Mesenchymal stem cell (in vitro differentiated cells and primary cell): ENCODE results near the gene TAF15.
A peak's percentile ranks its signal among the peaks of the same experiment; 100 is the strongest.

Experiments
- DNase-seq: peaks from one replicate; pipeline ENCODE4 v3.0.0-alpha.2; 2013
- H2AFZ ChIP-seq: one replicate; pipeline ENCODE4 v1.6.1; 2013; ENCODE audit warnings: low read depth, mild to moderate bottlenecking, control low read depth, inconsistent platforms, low read length, moderate library complexity
- H2AK5ac ChIP-seq: 2 replicates; pipeline ENCODE4 v1.6.1; 2013; ENCODE audit warnings: low read length, moderate library complexity, mild to moderate bottlenecking, inconsistent platforms; ENCODE audit not compliant: severe bottlenecking
- H2BK120ac ChIP-seq: one replicate; pipeline ENCODE4 v1.6.1; 2013; ENCODE audit warnings: low read depth, mild to moderate bottlenecking, inconsistent platforms, low read length, moderate library complexity
- H2BK12ac ChIP-seq, 2 experiments: one replicate each; pipeline ENCODE4 v1.6.1; 2013; ENCODE audit warnings: inconsistent platforms in 2 of 2, low read length in 2 of 2, mild to moderate bottlenecking in 2 of 2, moderate library complexity in 2 of 2, control low read depth in 1 of 2
- H2BK15ac ChIP-seq: one replicate; pipeline ENCODE4 v1.6.1; 2013; ENCODE audit warnings: mild to moderate bottlenecking, low read depth, inconsistent platforms; ENCODE audit not compliant: poor library complexity, severe bottlenecking
- H2BK5ac ChIP-seq: 2 replicates; pipeline ENCODE4 v1.6.1; 2013; ENCODE audit warnings: low read depth, mild to moderate bottlenecking, low read length, control low read depth, inconsistent platforms; ENCODE audit not compliant: poor library complexity, severe bottlenecking
- H3K14ac ChIP-seq, 2 experiments: one replicate each; pipeline ENCODE4 v1.6.1; 2013; ENCODE audit warnings: inconsistent platforms in 2 of 2, low read length in 2 of 2, control low read depth in 1 of 2, mild to moderate bottlenecking in 1 of 2, moderate library complexity in 1 of 2
- H3K18ac ChIP-seq, 2 experiments: one replicate each; pipeline ENCODE4 v1.6.1; 2013; ENCODE audit warnings: inconsistent platforms in 2 of 2, low read length in 2 of 2, control low read depth in 1 of 2, low read depth in 1 of 2, mild to moderate bottlenecking in 1 of 2
- H3K23ac ChIP-seq, 2 experiments: one replicate each; pipeline ENCODE4 v1.6.1; 2013; ENCODE audit warnings: inconsistent platforms in 2 of 2, low read length in 2 of 2, mild to moderate bottlenecking in 2 of 2, moderate library complexity in 2 of 2, control low read depth in 1 of 2
- H3K27ac ChIP-seq: 2 replicates; pipeline ENCODE4 v1.5.1; 2013; ENCODE audit warnings: mild to moderate bottlenecking, moderate library complexity, low read length, control low read depth, inconsistent platforms; ENCODE audit not compliant: poor library complexity, severe bottlenecking
- H3K27me3 ChIP-seq, 2 experiments: 2 replicates each; pipeline versions ENCODE4 v1.6.1 to v1.7.0; 2013; ENCODE audit warnings: low read length in 2 of 2, mild to moderate bottlenecking in 2 of 2, moderate library complexity in 2 of 2, control low read depth in 1 of 2, inconsistent platforms in 1 of 2; ENCODE audit not compliant: control insufficient read depth in 1 of 2, insufficient read depth in 1 of 2
- H3K36me3 ChIP-seq, 2 experiments: 2 replicates each; pipeline versions ENCODE4 v1.6.1 to v1.7.0; 2013; ENCODE audit warnings: low read length in 2 of 2, control low read depth in 1 of 2, inconsistent platforms in 1 of 2, low read depth in 1 of 2, mild to moderate bottlenecking in 1 of 2; ENCODE audit not compliant: insufficient read depth in 2 of 2, control insufficient read depth in 1 of 2
- H3K4ac ChIP-seq, 2 experiments: one replicate each; pipeline ENCODE4 v1.6.1; 2013; ENCODE audit warnings: inconsistent platforms in 2 of 2, low read length in 2 of 2, mild to moderate bottlenecking in 2 of 2, moderate library complexity in 2 of 2, control low read depth in 1 of 2, low read depth in 1 of 2
- H3K4me1 ChIP-seq: 2 replicates; pipeline ENCODE4 v1.6.1; 2013; ENCODE audit warnings: low read depth, low read length, control low read depth; ENCODE audit not compliant: control insufficient read depth, insufficient read depth
- H3K4me2 ChIP-seq: 2 replicates; pipeline ENCODE4 v1.6.1; 2013; ENCODE audit warnings: low read length, mild to moderate bottlenecking, inconsistent platforms; ENCODE audit not compliant: poor library complexity, severe bottlenecking
- H3K4me3 ChIP-seq, 2 experiments: 2 replicates each; pipeline versions ENCODE4 v1.5.1 to v1.7.0; 2013; ENCODE audit warnings: low read length in 2 of 2, mild to moderate bottlenecking in 2 of 2, control low read depth in 1 of 2, low read depth in 1 of 2; ENCODE audit not compliant: insufficient read depth in 1 of 2
- H3K79me1 ChIP-seq: replicated peaks from 2 replicates; pipeline ENCODE4 v1.6.1; 2013; ENCODE audit warnings: mild to moderate bottlenecking, control low read depth, low read length, inconsistent platforms; ENCODE audit not compliant: poor library complexity, severe bottlenecking
- H3K9ac ChIP-seq: 2 replicates; pipeline ENCODE4 v1.7.0; 2013; ENCODE audit warnings: mild to moderate bottlenecking, low read length, moderate library complexity
- H3K9me3 ChIP-seq: 2 replicates; pipeline ENCODE4 v1.7.0; 2013; ENCODE audit warnings: mild to moderate bottlenecking, low read length; ENCODE audit not compliant: control insufficient read depth
- H4K8ac ChIP-seq: one replicate; pipeline ENCODE4 v1.6.1; 2013; ENCODE audit warnings: inconsistent platforms, mild to moderate bottlenecking, low read length, moderate library complexity
- H4K91ac ChIP-seq: one replicate; pipeline ENCODE4 v1.6.1; 2013; ENCODE audit warnings: mild to moderate bottlenecking, low read length, inconsistent platforms
- WGBS: methylation state at CpG from one replicate; pipeline ENCODE4 v1.1.7; 2013; ENCODE audit warnings: mixed read lengths; 5-methylcytosine and 5-hydroxymethylcytosine counted together

The TAF15 gene

GRCh38 chr17:35856603-35857002 lies 47.3 kb downstream of the TAF15 start:
- H2AFZ ChIP-seq, result no peak overlapping the region
- peaks cover 3% of the 10 kb centered on the region for H3K79me1 ChIP-seq
- H2AK5ac ChIP-seq, result no peak overlapping the region
- no peaks in the 10 kb centered on the region for H3K4me1 ChIP-seq
- H3K4ac ChIP-seq, result no peak overlapping the region
- H3K4me2 ChIP-seq, result no peak overlapping the region
- H4K91ac ChIP-seq, result no peak overlapping the region
- no peak overlapping the region for H3K14ac ChIP-seq
- no peak overlapping the region for H4K8ac ChIP-seq
- H2BK120ac ChIP-seq, result no peak overlapping the region
- 100% methylated on average over 2 of the region's 2 CpGs for WGBS
- H3K27me3 ChIP-seq, result no peaks in the 10 kb centered on the region
- no peak overlapping the region for H2BK15ac ChIP-seq
- no peak overlapping the region for H2BK5ac ChIP-seq
- no peak overlapping the region for H3K18ac ChIP-seq
- no peak overlapping the region for H3K27ac ChIP-seq
- no peak overlapping the region for H3K4me3 ChIP-seq
- peaks cover 15 to 33% of the 10 kb centered on the region in 2 experiments for H3K36me3 ChIP-seq
- H3K9ac ChIP-seq, result no peak overlapping the region
- no peak for DNase-seq
- no peak overlapping the region for H3K23ac ChIP-seq
- no peak overlapping the region for H2BK12ac ChIP-seq
- H3K9me3 ChIP-seq, result no peaks in the 10 kb centered on the region

- H3K23ac ChIP-seq, result no peak overlapping the region
- no peak overlapping the region for H4K91ac ChIP-seq
- DNase-seq, result no peak
- no peak overlapping the region for H2AK5ac ChIP-seq
- no peak overlapping the region for H3K14ac ChIP-seq
- H2BK5ac ChIP-seq, result no peak overlapping the region
- H3K9me3 ChIP-seq, result no peaks in the 10 kb centered on the region
- WGBS, result 98% methylated on average over 5 of the region's 7 CpGs
- H3K4ac ChIP-seq, result no peak overlapping the region
- H2BK15ac ChIP-seq, result no peak overlapping the region
- no peak overlapping the region for H4K8ac ChIP-seq
- no peaks in the 10 kb centered on the region for H3K79me1 ChIP-seq
- peaks cover 0 to 10% of the 10 kb centered on the region in 2 experiments for H3K36me3 ChIP-seq
- no peak overlapping the region for H2BK12ac ChIP-seq
- no peaks in the 10 kb centered on the region for H3K4me1 ChIP-seq
- H3K9ac ChIP-seq, result no peak overlapping the region
- no peak overlapping the region for H3K27ac ChIP-seq
- H3K4me3 ChIP-seq, result no peak overlapping the region
- no peak overlapping the region for H2BK120ac ChIP-seq
- H3K18ac ChIP-seq, result no peak overlapping the region
- H3K4me2 ChIP-seq, result no peak overlapping the region
- no peaks in the 10 kb centered on the region for H3K27me3 ChIP-seq
- no peak overlapping the region for H2AFZ ChIP-seq
Measured at GRCh38 chr17:35864853-35865252, 55.6 kb downstream of the TAF15 start.

- no peaks in the 10 kb centered on the region for H3K4me1 ChIP-seq
- H3K27me3 ChIP-seq, result no peaks in the 10 kb centered on the region
- no peak overlapping the region for H2BK5ac ChIP-seq
- DNase-seq, result peak; percentile 40
- H3K18ac ChIP-seq, result no peak overlapping the region
- H3K4me2 ChIP-seq, result no peak overlapping the region
- no peak overlapping the region for H2AFZ ChIP-seq
- H4K91ac ChIP-seq, result no peak overlapping the region
- no peak overlapping the region for H2BK15ac ChIP-seq
- no peaks in the 10 kb centered on the region for H3K9me3 ChIP-seq
- no peak overlapping the region for H2AK5ac ChIP-seq
- no peak overlapping the region for H3K23ac ChIP-seq
- no peak overlapping the region for H4K8ac ChIP-seq
- H3K4ac ChIP-seq, result no peak overlapping the region
- no peak overlapping the region for H2BK12ac ChIP-seq
- no peaks in the 10 kb centered on the region for H3K79me1 ChIP-seq
- peaks cover 0 to 10% of the 10 kb centered on the region in 2 experiments for H3K36me3 ChIP-seq
- H3K14ac ChIP-seq, result no peak overlapping the region
- no peak overlapping the region for H3K4me3 ChIP-seq
- no peak overlapping the region for H3K27ac ChIP-seq
- H2BK120ac ChIP-seq, result no peak overlapping the region
- peak overlapping the region; percentile 40 for H3K9ac ChIP-seq
- 80% methylated on average over 1 of the region's 3 CpGs for WGBS
Measured at GRCh38 chr17:35865412-35866340, 56.4 kb downstream of the TAF15 start.

- 86% methylated on average over 1 of the region's 1 CpG for WGBS
- H3K79me1 ChIP-seq, result no peaks in the 10 kb centered on the region
- peak; percentile 31 for DNase-seq
- H2BK12ac ChIP-seq, result no peak overlapping the region
- no peak overlapping the region for H4K91ac ChIP-seq
- no peak overlapping the region for H2BK120ac ChIP-seq
- H3K9me3 ChIP-seq, result no peaks in the 10 kb centered on the region
- no peak overlapping the region for H3K27ac ChIP-seq
- H4K8ac ChIP-seq, result no peak overlapping the region
- H3K36me3 ChIP-seq, result peaks cover 0 to 10% of the 10 kb centered on the region in 2 experiments
- no peak overlapping the region for H3K4me3 ChIP-seq
- H3K14ac ChIP-seq, result no peak overlapping the region
- H2BK15ac ChIP-seq, result no peak overlapping the region
- no peak overlapping the region for H3K18ac ChIP-seq
- H2AK5ac ChIP-seq, result no peak overlapping the region
- peak overlapping the region; percentile 30 for H2AFZ ChIP-seq
- H3K9ac ChIP-seq, result peak overlapping the region; percentile 40
- H2BK5ac ChIP-seq, result no peak overlapping the region
- no peak overlapping the region for H3K4ac ChIP-seq
- H3K4me1 ChIP-seq, result no peaks in the 10 kb centered on the region
- no peak overlapping the region for H3K4me2 ChIP-seq
- H3K27me3 ChIP-seq, result no peaks in the 10 kb centered on the region
- H3K23ac ChIP-seq, result no peak overlapping the region
Measured at GRCh38 chr17:35866341-35866950, 57.2 kb downstream of the TAF15 start.
